ENCODE results near the gene INAVA.

GRCh38 chr1:200889571-200889970, 5.1 kb upstream of the INAVA start:
- no peak for TF ChIP-seq JUNB (IDR thresholded peaks at IDR 0.05)
- TF ChIP-seq POLR2A (IDR thresholded peaks at IDR 0.05; ENCODE audit: low read length) = no peak
- TF ChIP-seq CTCF (IDR thresholded peaks at IDR 0.05) = no peak
